Heart left ventricle (tissue), 13 donors: ENCODE results near the gene TMIE.

Experiments used
- POLR2A ChIP-seq, 2 donors: fragments of 450-650 bp; IDR thresholded peaks; one replicate each; pipeline ENCODE4 v1.6.1; 2017; ENCODE audit warnings: antibody characterized with exemption in 2 of 2, mild to moderate bottlenecking in 2 of 2, moderate library complexity in 2 of 2
- TF ChIP-seq, protein P1 (sequence below), 12 donors: fragments of 200-600 bp; sonication (generic) in 4 of 12; IDR thresholded peaks; one replicate each; pipeline versions ENCODE4 v1.5.0 to v1.8.0; 2018 to 2022; ENCODE audit warnings: antibody characterized with exemption in 12 of 12, mild to moderate bottlenecking in 5 of 12
- donor health status: ischemic (EF 13 %, LVEDD 7.1; RV severe dilation, severe dysfunction).
- donor health status: DM: no; HTN: yes; CAD: no.
- donor health status: DM: no; HTN: no; CAD: no.
- donor health status: ischemic (EF 25% LVEDD 6.9; RV normal size, moderate dysfunction).
- donor health status: ischemic (EF 25% LVEDD 5.7; RV mildly dilated, moderate dysfunction).
- donor health status: ischemic (EF 35%, LVEDD 5.7; RV mildly dilated, moderate dysfunction).
- donor health status: nonischemic (EF 11% LVEDD 7.7; RV severe dilation, severe dysfunction).
- donor health status: DM: yes; HTN: yes; CAD: no.
- donor health status: PGD.
- donor health status: ischemic (EF 29% LVEDD 5.4; RV normal size, mild dysfunction).
- donor health status: nonischemic (EF 23%, LVEDD 6.1; RV moderate dilation, normal function).

DNA sequence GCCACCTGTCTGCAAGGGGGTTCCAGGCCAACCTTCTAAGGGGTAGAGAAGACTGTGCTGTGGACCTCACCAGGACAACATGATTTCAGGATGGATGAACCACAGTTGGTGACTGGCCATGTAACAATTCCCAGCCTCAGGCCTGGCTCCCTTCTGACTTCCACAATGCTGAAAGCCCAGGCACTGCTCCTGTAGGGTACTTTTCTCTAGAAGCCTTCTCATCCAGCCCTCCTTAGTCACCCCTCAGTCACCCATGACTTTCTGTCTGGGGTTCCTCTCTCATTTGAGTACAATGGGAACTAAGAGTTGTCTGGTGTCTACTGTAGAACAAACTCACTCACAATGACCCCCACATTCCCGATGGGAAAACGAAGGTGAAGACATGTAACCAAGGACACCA lies 16.3 kb upstream of the TMIE start:
- TF ChIP-seq, protein P1, sequence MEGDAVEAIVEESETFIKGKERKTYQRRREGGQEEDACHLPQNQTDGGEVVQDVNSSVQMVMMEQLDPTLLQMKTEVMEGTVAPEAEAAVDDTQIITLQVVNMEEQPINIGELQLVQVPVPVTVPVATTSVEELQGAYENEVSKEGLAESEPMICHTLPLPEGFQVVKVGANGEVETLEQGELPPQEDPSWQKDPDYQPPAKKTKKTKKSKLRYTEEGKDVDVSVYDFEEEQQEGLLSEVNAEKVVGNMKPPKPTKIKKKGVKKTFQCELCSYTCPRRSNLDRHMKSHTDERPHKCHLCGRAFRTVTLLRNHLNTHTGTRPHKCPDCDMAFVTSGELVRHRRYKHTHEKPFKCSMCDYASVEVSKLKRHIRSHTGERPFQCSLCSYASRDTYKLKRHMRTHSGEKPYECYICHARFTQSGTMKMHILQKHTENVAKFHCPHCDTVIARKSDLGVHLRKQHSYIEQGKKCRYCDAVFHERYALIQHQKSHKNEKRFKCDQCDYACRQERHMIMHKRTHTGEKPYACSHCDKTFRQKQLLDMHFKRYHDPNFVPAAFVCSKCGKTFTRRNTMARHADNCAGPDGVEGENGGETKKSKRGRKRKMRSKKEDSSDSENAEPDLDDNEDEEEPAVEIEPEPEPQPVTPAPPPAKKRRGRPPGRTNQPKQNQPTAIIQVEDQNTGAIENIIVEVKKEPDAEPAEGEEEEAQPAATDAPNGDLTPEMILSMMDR (IDR thresholded peaks at IDR 0.05): no peak
- no peak for TF ChIP-seq POLR2A (IDR thresholded peaks at IDR 0.05)
